Gastrocnemius medialis (tissue), 4 donors: ENCODE data around the gene HM13. TPM values are rescaled to one million over a fixed set of nuclear protein-coding genes. Genes with fewer than 3 reads are reported as not detected.
"Not testable (repeated sequence)": the region's sequence is repeated elsewhere in the genome, so short reads cannot be mapped to it uniquely, and the experiment has no call there.

Source experiments
- ATAC-seq, 2 donors: fragments of 150-250 bp; one replicate each; pipeline ENCODE4 v1.9.1; 2016
- DNase-seq, 2 donors: peaks; one replicate each; pipeline ENCODE4 v3.0.0-alpha.2; 2019
- H3K27ac ChIP-seq, 4 donors: fragments of 200-600 bp; sonication (generic); 1 replicate in 1 of 4; 2 replicates in 3 of 4; pipeline ENCODE4 v1.5.1; 2016 to 2018; ENCODE audit warnings: mild to moderate bottlenecking in 2 of 4, moderate library complexity in 1 of 4
- H3K27me3 ChIP-seq, 3 donors: fragments of 200-600 bp; sonication (generic) in 2 of 3; 1 replicate in 1 of 3; 2 replicates in 2 of 3; pipeline versions ENCODE4 v1.5.1 to v1.6.0; 2016 to 2019; ENCODE audit warnings: mild to moderate bottlenecking in 1 of 3, moderate library complexity in 1 of 3
- H3K36me3 ChIP-seq, 2 donors: fragments of 200-600 bp; sonication (generic) in 1 of 2; one replicate each; pipeline ENCODE4 v1.5.1; 2017 to 2018
- H3K4me1 ChIP-seq, 2 donors: fragments of 200-600 bp; sonication (generic) in 1 of 2; one replicate each; pipeline ENCODE4 v1.5.1; 2016 to 2017; ENCODE audit warnings: mild to moderate bottlenecking in 2 of 2
- H3K4me3 ChIP-seq, 4 donors: fragments of 200-600 bp; sonication (generic) in 3 of 4; 1 replicate in 1 of 4; 2 replicates in 3 of 4; pipeline ENCODE4 v1.5.1; 2016 to 2019; ENCODE audit warnings: mild to moderate bottlenecking in 2 of 4
- H3K9me3 ChIP-seq, 3 donors: fragments of 200-600 bp; sonication (generic) in 2 of 3; 1 replicate in 1 of 3; 2 replicates in 2 of 3; pipeline ENCODE4 v1.5.1; 2016 to 2019
- CTCF ChIP-seq, 5 experiments: fragments of 450-650 bp in 3 of 5; fragments of 200-600 bp in 2 of 5; sonication (generic) in 2 of 5; IDR thresholded peaks in 4 of 5; conservative IDR thresholded peaks in 1 of 5; 1 replicate in 4 of 5; 2 replicates in 1 of 5; pipeline ENCODE4 v1.5.1; 2016 to 2019; ENCODE audit warnings: antibody characterized with exemption in 5 of 5, mild to moderate bottlenecking in 3 of 5, moderate library complexity in 3 of 5
- POLR2A ChIP-seq, 2 donors: fragments of 450-650 bp; IDR thresholded peaks; one replicate each; pipeline ENCODE4 v1.6.1; 2017; ENCODE audit warnings: antibody characterized with exemption in 2 of 2, mild to moderate bottlenecking in 2 of 2, moderate library complexity in 2 of 2
- in situ Hi-C, 4 donors: fragments of 200-750 bp; cut with MboI; loops; one replicate each; pipeline versions ENCODE4 v1.15.0 to v1.8.0; 2017; ENCODE audit warnings: low sequenced_read_pairs in 4 of 4
- intact Hi-C: fragments of 100-400 bp; cut with DNase I; formaldehyde crosslinking; loops from one replicate; pipeline ENCODE4 v1.15.1; 2023; ENCODE audit warnings: low total_unique reads
- total RNA-seq, 4 donors: library from RNA; depleted of rRNA; stranded (reverse); fragments of >200 nt; gene quantifications; one replicate each; pipeline versions ENCODE4 v1.1.0 to v1.2.3, GENCODE V29; 2016

The HM13 gene
- total RNA-seq, 4 donors from 2014 or later, result 22.7 to 31.0 (median 26.4) TPM

GRCh38 chr20:31576751-31577150, 62.5 kb downstream of the HM13 start:
- TF ChIP-seq CTCF (IDR thresholded peaks at IDR 0.05 in 4 of 5, conservative IDR thresholded peaks at IDR 0.05 in 1 of 5), result no peak
- TF ChIP-seq POLR2A (IDR thresholded peaks at IDR 0.05), result no peak
- H3K4me3 ChIP-seq, result no peak overlapping the region
- H3K27ac ChIP-seq, result no peak overlapping the region
- DNase-seq, result no peak
- H3K9me3 ChIP-seq, result no peaks in the 10 kb centered on the region
- peaks cover 13 to 17% of the 10 kb centered on the region in 2 donors for H3K4me1 ChIP-seq
- in situ Hi-C loops (no loop called here), intact Hi-C loops (no loop called here)
- no peaks in the 10 kb centered on the region for H3K36me3 ChIP-seq
- ATAC-seq, result no peak
- no peaks in the 10 kb centered on the region for H3K27me3 ChIP-seq

DNA sequence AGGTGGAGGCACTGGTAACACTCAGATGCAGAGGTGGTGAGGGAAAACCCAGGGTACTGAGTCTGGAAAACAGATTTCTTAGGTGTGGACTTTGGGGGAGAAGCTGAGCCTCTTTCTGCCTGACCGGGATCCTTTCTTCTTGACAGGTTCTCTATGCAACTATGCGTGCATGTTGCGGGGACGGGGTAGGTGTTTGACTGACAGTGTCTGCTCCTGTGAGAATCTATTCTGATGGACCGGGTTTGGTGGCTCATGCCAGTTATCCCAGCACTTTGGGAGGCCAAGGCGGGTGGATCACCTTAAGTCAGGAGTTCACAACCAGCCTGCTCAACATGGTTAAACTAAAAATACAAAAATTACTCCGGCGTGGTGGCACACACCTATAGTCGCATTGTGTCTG, 63.0 kb downstream of the HM13 start:
- intact Hi-C loops, result no loop called here
- H3K27ac ChIP-seq, result no peak overlapping the region
- no peaks in the 10 kb centered on the region for H3K27me3 ChIP-seq
- H3K4me3 ChIP-seq, result no peak overlapping the region
- H3K4me1 ChIP-seq, result peaks cover 9 to 13% of the 10 kb centered on the region in 2 donors
- no peaks in the 10 kb centered on the region for H3K9me3 ChIP-seq
- in situ Hi-C loops, result no loop called here
- DNase-seq (no peak), ATAC-seq (no peak)
- H3K36me3 ChIP-seq, result no peaks in the 10 kb centered on the region
- TF ChIP-seq POLR2A (IDR thresholded peaks at IDR 0.05), result no peak
- TF ChIP-seq CTCF (IDR thresholded peaks at IDR 0.05 in 4 of 5, conservative IDR thresholded peaks at IDR 0.05 in 1 of 5), result no peak

DNA sequence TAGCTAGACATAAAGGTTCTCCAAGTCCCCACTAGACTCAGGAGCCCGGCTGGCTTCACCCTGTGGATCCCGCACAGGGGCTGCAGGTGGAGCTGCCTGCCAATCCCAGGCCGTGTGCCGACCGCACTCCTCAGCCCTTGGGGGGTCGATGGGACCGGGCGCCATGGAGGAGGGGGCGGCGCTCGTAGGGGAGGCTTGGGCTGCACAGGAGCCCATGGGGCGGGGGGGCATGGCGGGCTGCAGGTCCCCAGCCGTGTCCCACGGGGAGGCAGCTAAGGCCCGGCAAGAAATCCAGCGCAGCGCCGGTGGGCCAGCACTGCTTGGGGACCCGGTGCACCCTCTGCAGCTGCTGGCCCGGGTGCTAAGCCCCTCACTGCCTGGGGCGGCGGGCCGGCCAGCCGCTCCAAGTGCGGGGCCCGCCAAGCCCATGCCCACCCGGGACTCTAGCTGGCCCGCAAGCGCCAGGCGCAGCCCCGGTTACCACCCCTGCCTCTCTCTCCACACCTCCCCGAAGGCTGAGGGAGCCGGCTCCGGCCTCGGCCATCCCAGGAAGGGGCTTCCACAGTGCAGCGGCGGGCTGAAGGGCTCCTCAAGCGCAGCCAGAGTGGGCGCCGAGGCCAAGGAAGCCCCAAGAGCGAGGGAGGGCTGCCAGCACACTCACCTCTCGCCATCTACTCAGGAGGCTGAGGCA, 64.4 kb downstream of the HM13 start:
- no peaks in the 10 kb centered on the region for H3K27me3 ChIP-seq
- no peaks in the 10 kb centered on the region for H3K9me3 ChIP-seq
- no peak overlapping the region for H3K4me3 ChIP-seq
- no peak overlapping the region for H3K27ac ChIP-seq
- DNase-seq, result no peak
- ATAC-seq, result no peak
- peaks cover 2 to 6% of the 10 kb centered on the region in 2 donors for H3K4me1 ChIP-seq
- no peaks in the 10 kb centered on the region for H3K36me3 ChIP-seq
- intact Hi-C loops, result no loop called here
- in situ Hi-C loops, result no loop called here
- no peak for TF ChIP-seq CTCF (IDR thresholded peaks at IDR 0.05 in 4 of 5, conservative IDR thresholded peaks at IDR 0.05 in 1 of 5)
- no peak for TF ChIP-seq POLR2A (IDR thresholded peaks at IDR 0.05)

GRCh38 chr20:31579245-31579644, 65.0 kb downstream of the HM13 start:
- ATAC-seq, result no peak
- Histone ChIP-seq H3K9me3 (no peaks in the 10 kb centered on the region), H3K27me3 (no peaks in the 10 kb centered on the region), H3K27ac (no peak overlapping the region), H3K4me1 (no peaks in the 10 kb centered on the region), H3K36me3 (no peaks in the 10 kb centered on the region), H3K4me3 (no peak overlapping the region)
- DNase-seq, result no peak
- intact Hi-C loops, result no loop called here
- TF ChIP-seq POLR2A (IDR thresholded peaks at IDR 0.05) (no peak), CTCF (IDR thresholded peaks at IDR 0.05 in 4 of 5, conservative IDR thresholded peaks at IDR 0.05 in 1 of 5) (no peak)
- in situ Hi-C loops, result no loop called here

GRCh38 chr20:31579941-31580651, 65.9 kb downstream of the HM13 start:
- not testable (repeated sequence) for H3K27ac ChIP-seq, DNase-seq, H3K27me3 ChIP-seq

More at GRCh38 chr20:31579941-31580651, 65.9 kb downstream of the HM13 start:
- H3K36me3 ChIP-seq, intact Hi-C loops, H3K9me3 ChIP-seq, H3K4me1 ChIP-seq, in situ Hi-C loops, H3K4me3 ChIP-seq, ATAC-seq: not testable (repeated sequence)
